A673 (cell line): ENCODE results near the gene CUL2. TPM values are rescaled to one million over a fixed set of nuclear protein-coding genes. Genes with fewer than 3 reads are reported as not detected.
A peak's percentile ranks its signal among the peaks of the same experiment; 100 is the strongest.

Experiments used
- Bru-seq: library from RNA; stranded (reverse); fragments of 400-500 nt; gene quantifications from one replicate; lab custom pipeline; 2021; lab: Mats Ljungman, UMichigan
- BruChase-seq, 2 experiments: library from RNA; stranded (reverse); fragments of 400-500 nt; gene quantifications; one replicate each; lab custom pipeline; 2021; lab: Mats Ljungman, UMichigan
- BruUV-seq: library from RNA; stranded (reverse); fragments of 400-500 nt; replicated peaks from 2 replicates; lab custom pipeline; 2021; lab: Mats Ljungman, UMichigan
- CTCF ChIA-PET: fragments of 300-600 bp; sonication (Branson Sonifier 250); formaldehyde crosslinking; loops from one replicate; lab custom pipeline; 2022; ENCODE audit warnings: antibody characterized with exemption; lab: Charles Lee
- POLR2A ChIA-PET: fragments of 300-600 bp; sonication (Branson Sonifier 250); formaldehyde crosslinking; loops from one replicate; lab custom pipeline; 2022; ENCODE audit warnings: antibody characterized with exemption; ENCODE audit not compliant: low non-redundant PET; lab: Charles Lee
- DNase-seq: peaks from one replicate; pipeline ENCODE4 v3.0.0-alpha.2; 2015; ENCODE audit warnings: low spot score
- H3K27ac ChIP-seq: fragments of 200-600 bp; sonication (generic); 2 replicates; pipeline ENCODE4 v1.5.1; 2016; ENCODE audit warnings: mixed run types, low read depth, mild to moderate bottlenecking, mixed read lengths, antibody characterized with exemption, low read length; ENCODE audit not compliant: poor library complexity, severe bottlenecking
- H3K27me3 ChIP-seq: fragments of 200-600 bp; sonication (generic); replicated peaks from 2 replicates; pipeline ENCODE4 v1.6.1; 2017; ENCODE audit warnings: mixed run types, low read depth, mild to moderate bottlenecking, mixed read lengths, antibody characterized with exemption, low read length; ENCODE audit not compliant: insufficient read depth, poor library complexity
- H3K36me3 ChIP-seq: fragments of 200-600 bp; sonication (generic); 2 replicates; pipeline ENCODE4 v1.6.1; 2016; ENCODE audit warnings: mixed run types, mild to moderate bottlenecking, mixed read lengths, antibody characterized with exemption, low read length; ENCODE audit not compliant: insufficient read depth, poor library complexity, severe bottlenecking
- H3K4me1 ChIP-seq: fragments of 200-600 bp; sonication (generic); 2 replicates; pipeline ENCODE4 v1.6.1; 2017; ENCODE audit warnings: mixed run types, mild to moderate bottlenecking, mixed read lengths, antibody characterized with exemption, low read length; ENCODE audit not compliant: insufficient read depth, poor library complexity, severe bottlenecking
- H3K4me3 ChIP-seq: fragments of 200-600 bp; sonication (generic); 2 replicates; pipeline ENCODE4 v1.5.1; 2016; ENCODE audit warnings: low read depth, mixed run types, mild to moderate bottlenecking, mixed read lengths, low read length; ENCODE audit not compliant: poor library complexity, severe bottlenecking
- H3K9me3 ChIP-seq: fragments of 200-600 bp; sonication (generic); 2 replicates; pipeline ENCODE4 v1.6.1; 2016; ENCODE audit warnings: mixed run types, low read depth, mild to moderate bottlenecking, mixed read lengths, antibody characterized with exemption, low read length; ENCODE audit not compliant: poor library complexity, severe bottlenecking
- CTCF ChIP-seq: fragments of 300-800, 200-600 bp; sonication (generic); conservative IDR thresholded peaks from 2 replicates; pipeline ENCODE4 v1.5.1; 2017; ENCODE audit warnings: low read depth, mild to moderate bottlenecking, antibody characterized with exemption, low read length, moderate library complexity, mixed read lengths
- EZH2 ChIP-seq: fragments of 200-600 bp; sonication (generic); IDR thresholded peaks from 2 replicates; pipeline ENCODE4 v1.6.1; 2017; ENCODE audit warnings: borderline replicate concordance, low read depth, mild to moderate bottlenecking, mixed read lengths, antibody characterized with exemption, low read length; ENCODE audit not compliant: poor library complexity, severe bottlenecking
- intact Hi-C: fragments of 100-400 bp; cut with micrococcal nuclease; formaldehyde crosslinking; loops from one replicate; pipeline ENCODE4 v1.10.0; 2022; ENCODE audit not compliant: unreplicated experiment
- long read RNA-seq: library from polyadenylated mRNA; stranded (forward); transcript quantifications from one replicate; pipeline ENCODE4 v2.0.0, GENCODE V29; 2022
- total RNA-seq: library from RNA; stranded (reverse); gene quantifications from 2 replicates; pipeline ENCODE4 v1.2.3, GENCODE V29; 2021

Gene CUL2
- total RNA-seq (45.2 and 47.0 TPM in 2 replicates), Bru-seq, nascent RNA (percentile 84 among the genes with signal in this experiment), BruChase-seq, experiment 1, labeled RNA remaining after a 2-hour chase (percentile 79 among the genes with signal in this experiment), BruChase-seq, experiment 2, labeled RNA remaining after a 6-hour chase (percentile 83 among the genes with signal in this experiment)
- long read RNA-seq, full-length matches to known transcripts = 138 of 170 reads
- long read RNA-seq, partial matches to known transcripts = 18 of 170 reads
- long read RNA-seq, other reads (novel, unspliced or antisense) = 14 of 170 reads

- CTCF ChIA-PET = interaction anchor here (0.6 to 0.7 kb wide), 2 partner anchors 50 to 476 kb away, joined by 3 read pairs; no protein-coding TSS in a partner anchor
- peak within 1 kb of the TSS; percentile 99 for H3K27ac ChIP-seq
- no peaks in the 10 kb centered on the region for H3K27me3 ChIP-seq
- peaks cover 9% of the 10 kb centered on the region for H3K4me1 ChIP-seq
- DNase-seq = peak; percentile 97
- intact Hi-C loops = no loop called here
- peak within 1 kb of the TSS; percentile 99 for H3K4me3 ChIP-seq
- no peaks in the 10 kb centered on the region for H3K36me3 ChIP-seq
- no TSS peak for BruUV-seq
- no peak for TF ChIP-seq EZH2
- POLR2A ChIA-PET = interaction anchor here (0.6 kb wide), 1 partner anchor 592 kb away, joined by 3 read pairs; no protein-coding TSS in a partner anchor
- H3K9me3 ChIP-seq = no peaks in the 10 kb centered on the region
These were observed at the start of gene CUL2 for GRCh38 chr10:35090162-35090954. TSS of gene CUL2 (minus strand) at chr10:35090341. CDS start at chr10:35071317, 19,024 bp downstream.

- no peaks in the 10 kb centered on the region for H3K36me3 ChIP-seq
- intact Hi-C loops = no loop called here
- H3K27ac ChIP-seq = no peak overlapping the region
- no peaks in the 10 kb centered on the region for H3K9me3 ChIP-seq
- BruUV-seq = no TSS peak
- CTCF ChIA-PET = no interaction called here
- no peak overlapping the region for H3K4me3 ChIP-seq
- no peaks in the 10 kb centered on the region for H3K27me3 ChIP-seq
- H3K4me1 ChIP-seq = peaks cover 18% of the 10 kb centered on the region
- DNase-seq = peak; percentile 21
- TF ChIP-seq EZH2 (no peak), CTCF (no peak)
- POLR2A ChIA-PET = interaction anchor here (0.6 kb wide), 1 partner anchor 59 kb away, joined by 5 read pairs; no protein-coding TSS in a partner anchor
These were observed 46.2 kb upstream of the CUL2 start for GRCh38 chr10:35136263-35136815.

- TF ChIP-seq CTCF (no peak), EZH2 (no peak)
- Histone ChIP-seq H3K4me3 (no peak overlapping the region), H3K27ac (no peak overlapping the region), H3K27me3 (no peaks in the 10 kb centered on the region), H3K4me1 (peaks cover 23% of the 10 kb centered on the region), H3K9me3 (no peaks in the 10 kb centered on the region), H3K36me3 (no peaks in the 10 kb centered on the region)
- ChIA-PET POLR2A (no interaction called here), CTCF (no interaction called here)
- DNase-seq = no peak
- intact Hi-C loops = no loop called here
- BruUV-seq = no TSS peak
These were observed 45.7 kb upstream of the CUL2 start for GRCh38 chr10:35135861-35136260.
